Myocyte (in vitro differentiated cells): ENCODE data around the gene DDX50. TPM values are rescaled to one million over a fixed set of nuclear protein-coding genes. Genes with fewer than 3 reads are reported as not detected.

ENCODE experiments used
- DNase-seq: peaks from one replicate; pipeline ENCODE4 v3.0.0-alpha.2; 2012; ENCODE audit warnings: low read depth
- total RNA-seq: library from RNA; depleted of rRNA; stranded (reverse); fragments of >200 nt; gene quantifications from 2 replicates; pipeline ENCODE4 v1.2.3, GENCODE V29; 2014

The DDX50 gene
- total RNA-seq, 1 donor from 2014 or later: 36.7 TPM

GRCh38 chr10:68981074-68981473 lies 80.0 kb downstream of the DDX50 start:
- no peak for DNase-seq

GRCh38 chr10:68982389-68982788 lies 81.3 kb downstream of the DDX50 start:
- DNase-seq: no peak

GRCh38 chr10:68987611-68988010 lies 86.5 kb downstream of the DDX50 start:
- no peak for DNase-seq

GRCh38 chr10:68988530-68989316 lies 87.6 kb downstream of the DDX50 start, which contains the start of gene KIFBP:
Gene KIFBP (plus strand): TSS chr10:68988803. CDS start chr10:68988833, 30 bp downstream.
- peak; percentile 98 for DNase-seq

- DNase-seq: no peak
Observed at GRCh38 chr10:68989317-68989990, 88.3 kb downstream of the DDX50 start.

GRCh38 chr10:68992636-68993440 lies 91.7 kb downstream of the DDX50 start:
- peak; percentile 71 for DNase-seq

Other genes starting within 250 kb of the DDX50 start
- 42.1 and 44.2 TPM in 2 replicates for gene CCAR1, start 180.1 kb upstream of the DDX50 start, total RNA-seq
- gene STOX1, start 73.8 kb upstream of the DDX50 start, total RNA-seq: 0.99 and 1.4 TPM in 2 replicates
- gene DDX21, start 54.9 kb downstream of the DDX50 start, total RNA-seq: 77.0 and 89.6 TPM in 2 replicates
- 39.3 and 42.2 TPM in 2 replicates for gene KIFBP, start 87.5 kb downstream of the DDX50 start, total RNA-seq
- gene SRGN, start 186.8 kb downstream of the DDX50 start, total RNA-seq: 51.7 and 51.8 TPM in 2 replicates
- gene VPS26A, start 222.9 kb downstream of the DDX50 start, total RNA-seq: 28.1 and 32.2 TPM in 2 replicates